Endothelial cell of umbilical vein (primary cell): ENCODE data around the gene AQP12B. TPM values are rescaled to one million over a fixed set of nuclear protein-coding genes. Genes with fewer than 3 reads are reported as not detected.

Source experiments
- BruUV-seq: library from RNA; stranded (reverse); fragments of 400-500 nt; replicated peaks from 2 replicates; lab custom pipeline; 2021; lab: Mats Ljungman, UMichigan
- CTCF ChIA-PET: fragments of 300-600, 350-600 bp; sonication (Branson Sonifier 250); formaldehyde crosslinking; loops from one replicate; lab custom pipeline; 2021; ENCODE audit warnings: antibody characterized with exemption, inconsistent platforms; lab: Charles Lee
- POLR2A ChIA-PET: fragments of 300-600, 350-600 bp; sonication (Branson Sonifier 250); formaldehyde crosslinking; loops from one replicate; lab custom pipeline; 2021; ENCODE audit warnings: antibody characterized with exemption, inconsistent platforms; lab: Charles Lee
- DNase-seq: peaks from one replicate; pipeline ENCODE4 v3.0.0-alpha.2; 2011; ENCODE audit warnings: low read depth, low spot score
- FAIRE-seq: peaks from 2 replicates; lab custom pipeline; 2011; peaks lifted over from hg19 to GRCh38; lab: Jason Lieb, UNC
- H2AFZ ChIP-seq: 2 replicates; pipeline ENCODE4 v1.6.0; 2012; ENCODE audit warnings: low read depth, low read length, control low read depth, inconsistent platforms
- H3K27ac ChIP-seq: 2 replicates; pipeline ENCODE4 v1.5.1; 2011; ENCODE audit warnings: low read depth, mild to moderate bottlenecking, control low read depth, low read length, moderate library complexity; ENCODE audit not compliant: insufficient read depth
- H3K27me3 ChIP-seq, 2 experiments: 2 replicates each; pipeline versions ENCODE4 v1.6.0 to v1.6.1; 2011; ENCODE audit warnings: low read length in 2 of 2, mixed read lengths in 1 of 2; ENCODE audit not compliant: control insufficient read depth in 2 of 2, insufficient read depth in 2 of 2
- H3K36me3 ChIP-seq, 2 experiments: 2 replicates in 1 of 2; 3 replicates in 1 of 2; pipeline ENCODE4 v1.5.1; 2011; ENCODE audit warnings: low read length in 2 of 2, mild to moderate bottlenecking in 1 of 2, moderate library complexity in 1 of 2; ENCODE audit not compliant: control insufficient read depth in 2 of 2, insufficient read depth in 2 of 2; ENCODE audit errors: extremely low read depth in 1 of 2
- H3K4me1 ChIP-seq: 3 replicates; pipeline ENCODE4 v1.5.1; 2011; ENCODE audit warnings: mild to moderate bottlenecking, low read length; ENCODE audit not compliant: control insufficient read depth, insufficient read depth; ENCODE audit errors: extremely low read depth
- H3K4me2 ChIP-seq: 2 replicates; pipeline ENCODE4 v1.6.1; 2011; ENCODE audit warnings: low read length, control low read depth, mixed read lengths; ENCODE audit not compliant: insufficient read depth
- H3K4me3 ChIP-seq, 3 experiments: fragments of 200-600 bp in 1 of 3; sonication (generic), shearing (Covaris generic) in 1 of 3; replicated peaks in 1 of 3; 2 replicates each; pipeline ENCODE4 v1.5.1; 2011 to 2016; ENCODE audit warnings: control low read depth in 3 of 3, low read length in 3 of 3, mild to moderate bottlenecking in 2 of 3, inconsistent platforms in 1 of 3, low read depth in 1 of 3, moderate library complexity in 1 of 3; ENCODE audit not compliant: insufficient read depth in 1 of 3
- H3K79me2 ChIP-seq: 2 replicates; pipeline ENCODE4 v1.6.0; 2012; ENCODE audit warnings: low read length, inconsistent platforms; ENCODE audit not compliant: control insufficient read depth, insufficient read depth
- H3K9ac ChIP-seq: replicated peaks from 2 replicates; pipeline ENCODE3; 2011; ENCODE audit warnings: low read length, control low read depth; ENCODE audit not compliant: insufficient read depth; ENCODE audit errors: extremely low read depth
- H3K9me1 ChIP-seq: replicated peaks from 3 replicates; pipeline ENCODE4 v1.6.0; 2011; ENCODE audit warnings: mild to moderate bottlenecking, low read length; ENCODE audit not compliant: control insufficient read depth, insufficient read depth; ENCODE audit errors: extremely low read depth
- H3K9me3 ChIP-seq: replicated peaks from 2 replicates; pipeline ENCODE4 v1.5.1; 2012; ENCODE audit warnings: low read length, inconsistent platforms; ENCODE audit not compliant: control insufficient read depth, insufficient read depth
- H4K20me1 ChIP-seq: replicated peaks from 2 replicates; pipeline ENCODE3; 2011; ENCODE audit warnings: mild to moderate bottlenecking, low read length; ENCODE audit not compliant: control insufficient read depth, insufficient read depth; ENCODE audit errors: extremely low read depth
- CTCF ChIP-seq, 2 donors: IDR thresholded peaks; 1 replicate in 1 of 2; 2 replicates in 1 of 2; pipeline ENCODE4 v1.5.1; 2011; ENCODE audit warnings: low read length in 2 of 2, mild to moderate bottlenecking in 2 of 2, moderate library complexity in 2 of 2, control low read depth in 1 of 2, inconsistent platforms in 1 of 2, low read depth in 1 of 2; ENCODE audit not compliant: insufficient read depth in 1 of 2; ENCODE audit errors: extremely low read depth in 1 of 2
- EZH2 ChIP-seq: IDR thresholded peaks from 2 replicates; pipeline ENCODE4 v1.6.1; 2012; ENCODE audit warnings: borderline replicate concordance, low read depth, mild to moderate bottlenecking, moderate library complexity, low read length, inconsistent platforms; ENCODE audit not compliant: severe bottlenecking
- FOS ChIP-seq: IDR thresholded peaks from 2 replicates; pipeline ENCODE4 v1.6.1; 2011; ENCODE audit warnings: mild to moderate bottlenecking, low read length, moderate library complexity, borderline replicate concordance; ENCODE audit not compliant: insufficient read depth
- GATA2 ChIP-seq: IDR thresholded peaks from 2 replicates; pipeline ENCODE4 v1.7.0; 2011; ENCODE audit warnings: low read depth, mild to moderate bottlenecking, moderate library complexity, mixed read lengths, low read length; ENCODE audit not compliant: insufficient read length, insufficient read depth
- JUN ChIP-seq: IDR thresholded peaks from 2 replicates; pipeline ENCODE4 v1.6.1; 2011; ENCODE audit warnings: borderline replicate concordance, low read depth; ENCODE audit not compliant: insufficient read length, insufficient read depth
- MAX ChIP-seq: IDR thresholded peaks from 2 replicates; pipeline ENCODE4 v1.6.1; 2011; ENCODE audit not compliant: insufficient read depth, insufficient read length
- MYC ChIP-seq: IDR thresholded peaks from one replicate; pipeline ENCODE4 v1.6.1; 2011; ENCODE audit warnings: mild to moderate bottlenecking, low read depth, low read length
- POLR2A ChIP-seq: IDR thresholded peaks from 2 replicates; pipeline ENCODE4 v1.6.1; 2012; ENCODE audit warnings: low read depth, mild to moderate bottlenecking, control low read depth, low read length
- POLR2AphosphoS5 ChIP-seq: IDR thresholded peaks from 2 replicates; pipeline ENCODE4 v1.6.1; 2012; ENCODE audit warnings: low read depth, mild to moderate bottlenecking, control low read depth, low read length, moderate library complexity; ENCODE audit not compliant: insufficient read depth
- dilution Hi-C: fragments of 300-500 bp; cut with MboI; formaldehyde crosslinking; loops from one replicate; pipeline ENCODE4 v1.15.0; 2019; ENCODE audit warnings: low sequenced_read_pairs; ENCODE audit not compliant: extremely low pct_ligation_motif_present
- intact Hi-C: fragments of 100-400 bp; cut with micrococcal nuclease; formaldehyde crosslinking; loops from one replicate; pipeline ENCODE4 v1.10.0; 2022
- polyA plus RNA-seq, 4 experiments: library from polyadenylated mRNA; depleted of rRNA in 3 of 4; stranded (reverse) in 3 of 4; unstranded in 1 of 4; fragments of >200 nt; gene quantifications; 2 replicates each; pipeline versions ENCODE4 v1.2.1 to v1.2.3, GENCODE V29; 2011 to 2012; ENCODE audit warnings: missing spikeins in 1 of 4
- total RNA-seq: library from RNA; stranded (reverse); gene quantifications from 2 replicates; pipeline ENCODE4 v1.2.3, GENCODE V29; 2021

Gene AQP12B
- total and polyA plus RNA-seq, 2 donors (not counting 3 experiments of a cell fraction or from before 2014, with no cell fraction given) = not detected

DNA sequence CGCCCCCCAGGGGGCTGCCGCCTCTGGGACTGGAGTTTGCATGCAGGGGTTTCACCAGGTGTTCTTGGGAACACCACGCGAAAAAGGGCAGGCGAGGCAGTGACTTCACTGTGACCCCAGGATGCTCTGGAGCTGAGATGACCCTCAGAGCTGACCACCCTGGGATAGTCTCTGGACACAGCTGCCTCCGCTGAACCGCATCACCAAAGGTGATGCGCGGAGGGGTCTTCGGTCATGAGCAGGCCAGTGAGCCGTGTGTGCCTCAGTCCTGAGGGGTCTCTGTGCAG, 39.9 kb downstream of the AQP12B start:
- no peaks in the 10 kb centered on the region for H3K79me2 ChIP-seq
- intact Hi-C loops = no loop called here
- FAIRE-seq (no peak), DNase-seq (no peak)
- dilution Hi-C loops = no loop called here
- ChIA-PET POLR2A (no interaction called here), CTCF (no interaction called here)
- TF ChIP-seq POLR2AphosphoS5 (no peak), EZH2 (no peak), POLR2A (no peak), MAX (no peak), JUN (no peak), CTCF (IDR thresholded peaks at IDR 0.05; ENCODE audit: extremely low read depth in 1 of 2, insufficient read depth in 1 of 2, low read depth in 1 of 2, low read length in 2 of 2) (no peak), GATA2 (no peak), FOS (no peak), MYC (no peak)
- H3K27me3 ChIP-seq = no peaks in the 10 kb centered on the region
- H3K36me3 ChIP-seq = no peaks in the 10 kb centered on the region
- no peak overlapping the region for H2AFZ ChIP-seq
- H3K9me1 ChIP-seq = no peaks in the 10 kb centered on the region
- H3K27ac ChIP-seq = no peak overlapping the region
- H4K20me1 ChIP-seq = no peaks in the 10 kb centered on the region
- H3K9me3 ChIP-seq = no peaks in the 10 kb centered on the region
- H3K4me2 ChIP-seq = no peak overlapping the region
- no peak overlapping the region for H3K9ac ChIP-seq
- H3K4me1 ChIP-seq = no peaks in the 10 kb centered on the region
- no peak overlapping the region for H3K4me3 ChIP-seq
- BruUV-seq = no TSS peak
